Transverse colon (tissue), 4 donors: ENCODE results near the gene FYB1. TPM values are rescaled to one million over a fixed set of nuclear protein-coding genes. Genes with fewer than 3 reads are reported as not detected.
"Not testable (repeated sequence)": the region's sequence is repeated elsewhere in the genome, so short reads cannot be mapped to it uniquely, and the experiment has no call there.

Source experiments
- DNase-seq: peaks from one replicate; pipeline ENCODE4 v3.0.0-alpha.2; 2019
- H3K27ac ChIP-seq, 4 donors: fragments of 200-600 bp; sonication (generic); 2 replicates each; pipeline ENCODE4 v1.5.1; 2016 to 2018; ENCODE audit warnings: inconsistent platforms in 4 of 4
- H3K27me3 ChIP-seq: fragments of 200-600 bp; sonication (generic); 2 replicates; pipeline ENCODE4 v1.5.1; 2017; ENCODE audit warnings: inconsistent platforms
- H3K36me3 ChIP-seq, 4 donors: fragments of 200-600 bp; sonication (generic); 2 replicates each; pipeline ENCODE4 v1.5.1; 2017 to 2019; ENCODE audit warnings: inconsistent platforms in 4 of 4
- H3K4me1 ChIP-seq, 4 donors: fragments of 200-600 bp; sonication (generic); 2 replicates each; pipeline ENCODE4 v1.5.1; 2017 to 2020; ENCODE audit warnings: inconsistent platforms in 4 of 4
- H3K4me3 ChIP-seq, 4 donors: fragments of 200-600 bp; sonication (generic); 1 replicate in 1 of 4; 2 replicates in 3 of 4; pipeline versions ENCODE4 v1.5.1 to v1.6.1; 2017 to 2019; ENCODE audit warnings: inconsistent platforms in 4 of 4
- H3K9me3 ChIP-seq, 2 donors: fragments of 200-600 bp; sonication (generic); 2 replicates each; pipeline ENCODE4 v1.5.1; 2017 to 2019; ENCODE audit warnings: inconsistent platforms in 2 of 2
- EP300 ChIP-seq: sonication (generic); formaldehyde crosslinking; IDR thresholded peaks from one replicate; pipeline ENCODE4 v1.6.1; 2017; ENCODE audit warnings: antibody characterized with exemption, low read depth
- POLR2A ChIP-seq: fragments of 450-650 bp; IDR thresholded peaks from one replicate; pipeline ENCODE4 v1.6.1; 2016; ENCODE audit warnings: antibody characterized with exemption, mild to moderate bottlenecking, moderate library complexity
- POLR2AphosphoS5 ChIP-seq, 3 donors: sonication (generic); formaldehyde crosslinking; IDR thresholded peaks; one replicate each; pipeline ENCODE4 v1.6.1; 2016; ENCODE audit warnings: antibody characterized with exemption in 3 of 3
- WGBS, 2 donors: methylation state at CpG; one replicate each; pipeline ENCODE4 v1.1.5; 2018; ENCODE audit warnings: low coverage in 1 of 2; 5-methylcytosine and 5-hydroxymethylcytosine counted together
- in situ Hi-C, 4 donors: fragments of 200-750 bp; cut with MboI; loops; one replicate each; pipeline versions ENCODE4 v1.15.0 to v1.15.1; 2017; ENCODE audit warnings: low sequenced_read_pairs in 3 of 4, low pct_ligation_motif_present in 1 of 4, low pct_unique_long_range_greater_than_20kb in 1 of 4
- intact Hi-C: fragments of 100-400 bp; cut with DNase I; formaldehyde crosslinking; loops from one replicate; pipeline ENCODE4 v1.15.1; 2023; ENCODE audit warnings: low total_unique reads
- total RNA-seq, 4 donors: library from RNA; depleted of rRNA; stranded (reverse); fragments of >200 nt; gene quantifications; one replicate each; pipeline ENCODE4 v1.1.0, GENCODE V29; 2016
- TF ChIP-seq, protein P1 (sequence below), 5 experiments: fragments of 200-600 bp in 3 of 5; fragments of 450-650 bp in 2 of 5; sonication (generic) in 3 of 5; IDR thresholded peaks; 1 replicate in 2 of 5; 2 replicates in 3 of 5; pipeline ENCODE4 v1.5.1; 2016 to 2017; ENCODE audit warnings: antibody characterized with exemption in 5 of 5, inconsistent platforms in 3 of 5, mild to moderate bottlenecking in 2 of 5, moderate library complexity in 1 of 5

FYB1 gene
- total RNA-seq, 4 donors from 2014 or later = 6.4 to 38.5 (median 17.5) TPM

DNA sequence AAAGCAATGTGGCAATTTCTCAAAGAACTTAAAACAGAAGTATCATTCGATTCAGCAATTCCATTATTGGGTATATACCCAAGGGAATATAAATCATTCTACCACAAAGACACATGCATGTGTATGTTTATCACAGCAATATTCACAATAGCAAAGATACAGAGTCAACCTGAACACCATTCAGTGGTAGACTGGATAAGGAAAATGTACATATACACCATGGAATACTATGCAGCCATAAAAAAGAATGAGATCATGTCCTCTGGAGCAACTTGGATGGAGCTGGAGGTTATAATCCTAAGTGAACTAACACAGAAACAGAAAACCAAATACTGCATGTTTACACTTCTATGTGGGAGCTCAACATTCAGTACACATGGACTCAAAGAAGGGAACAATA is 21.4 kb upstream of the FYB1 start:
- WGBS, 2 donors = 93 to 100% methylated on average over 1 of the region's 1 CpG

DNA sequence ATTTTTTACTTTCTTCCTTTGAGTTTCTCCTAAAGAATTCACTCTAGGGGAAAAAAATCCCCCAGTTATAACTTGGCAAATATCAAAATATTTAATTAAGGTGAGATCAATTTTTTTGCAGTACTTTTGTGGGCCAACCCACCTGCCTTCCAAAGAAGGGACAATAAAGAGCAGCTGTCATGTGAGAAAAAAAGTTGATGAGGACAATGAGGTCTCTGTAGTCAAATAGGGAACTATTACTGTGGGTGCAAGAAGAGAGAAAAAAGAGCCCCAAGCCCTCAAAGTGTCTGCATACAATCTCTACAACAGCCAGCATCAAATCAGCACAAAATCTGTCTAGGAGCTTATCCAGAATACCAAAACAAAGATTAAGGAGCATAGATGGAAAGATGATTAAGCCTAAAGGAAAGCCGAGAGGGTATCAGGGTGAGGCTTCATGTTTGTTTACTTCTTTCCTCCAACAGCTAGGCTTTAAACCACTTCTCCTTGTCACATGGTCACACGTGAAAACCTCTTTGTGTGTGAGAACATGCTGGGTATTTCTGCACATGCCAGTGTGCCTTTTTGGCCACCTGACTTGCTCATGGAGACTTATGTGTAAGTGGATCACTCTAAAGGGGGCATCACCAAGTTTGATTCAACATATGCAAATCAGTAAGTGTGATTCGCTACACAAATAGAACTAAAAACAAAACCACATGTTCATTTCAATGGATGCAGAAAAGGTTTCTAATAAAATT is 19.2 kb upstream of the FYB1 start:
- no peak overlapping the region for H3K27ac ChIP-seq
- DNase-seq = no peak
- TF ChIP-seq POLR2A (no peak), EP300 (no peak), POLR2AphosphoS5 (IDR thresholded peaks at IDR 0.05) (no peak)
- TF ChIP-seq, protein P1, sequence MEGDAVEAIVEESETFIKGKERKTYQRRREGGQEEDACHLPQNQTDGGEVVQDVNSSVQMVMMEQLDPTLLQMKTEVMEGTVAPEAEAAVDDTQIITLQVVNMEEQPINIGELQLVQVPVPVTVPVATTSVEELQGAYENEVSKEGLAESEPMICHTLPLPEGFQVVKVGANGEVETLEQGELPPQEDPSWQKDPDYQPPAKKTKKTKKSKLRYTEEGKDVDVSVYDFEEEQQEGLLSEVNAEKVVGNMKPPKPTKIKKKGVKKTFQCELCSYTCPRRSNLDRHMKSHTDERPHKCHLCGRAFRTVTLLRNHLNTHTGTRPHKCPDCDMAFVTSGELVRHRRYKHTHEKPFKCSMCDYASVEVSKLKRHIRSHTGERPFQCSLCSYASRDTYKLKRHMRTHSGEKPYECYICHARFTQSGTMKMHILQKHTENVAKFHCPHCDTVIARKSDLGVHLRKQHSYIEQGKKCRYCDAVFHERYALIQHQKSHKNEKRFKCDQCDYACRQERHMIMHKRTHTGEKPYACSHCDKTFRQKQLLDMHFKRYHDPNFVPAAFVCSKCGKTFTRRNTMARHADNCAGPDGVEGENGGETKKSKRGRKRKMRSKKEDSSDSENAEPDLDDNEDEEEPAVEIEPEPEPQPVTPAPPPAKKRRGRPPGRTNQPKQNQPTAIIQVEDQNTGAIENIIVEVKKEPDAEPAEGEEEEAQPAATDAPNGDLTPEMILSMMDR (IDR thresholded peaks at IDR 0.05) = no peak

More for the DNA sequence above, 21.4 kb upstream of the FYB1 start:
- Histone ChIP-seq H3K27ac (no peak overlapping the region), H3K27me3 (no peaks in the 10 kb centered on the region), H3K4me3 (no peak overlapping the region), H3K9me3 (peaks cover 0 to 4% of the 10 kb centered on the region in 2 donors), H3K36me3 (no peaks in the 10 kb centered on the region), H3K4me1 (no peaks in the 10 kb centered on the region)
- in situ Hi-C loops (no loop called here), intact Hi-C loops (no loop called here)
- TF ChIP-seq POLR2AphosphoS5 (IDR thresholded peaks at IDR 0.05) = no peak
- TF ChIP-seq EP300 = no peak
- TF ChIP-seq POLR2A = no peak
- TF ChIP-seq, protein P1 (IDR thresholded peaks at IDR 0.05) = no peak
- no peak for DNase-seq

DNA sequence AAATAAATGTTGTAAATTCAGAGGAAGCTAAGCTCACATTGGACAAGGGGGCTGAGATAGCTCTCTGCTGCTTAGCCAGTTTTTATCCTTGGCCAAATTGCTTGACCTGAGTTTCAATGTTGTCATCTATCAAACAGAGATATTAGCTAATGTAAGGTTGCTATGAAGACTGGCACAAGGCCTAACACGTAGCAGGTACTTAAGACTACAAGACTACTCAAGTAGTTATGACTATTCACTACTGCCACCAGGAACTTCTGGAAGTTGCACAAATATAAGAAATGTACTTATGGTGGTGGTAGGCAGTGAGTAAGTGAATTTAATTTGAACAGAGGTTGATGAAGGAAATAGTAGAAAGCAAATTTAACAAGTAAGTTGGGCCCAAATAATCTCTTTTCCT is 17.4 kb upstream of the FYB1 start:
- no peak for TF ChIP-seq EP300
- no peak for TF ChIP-seq POLR2A
- TF ChIP-seq POLR2AphosphoS5 (IDR thresholded peaks at IDR 0.05) = no peak
- TF ChIP-seq, protein P1 (IDR thresholded peaks at IDR 0.05) = no peak
- in situ Hi-C loops (no loop called here), intact Hi-C loops (no loop called here)
- Histone ChIP-seq H3K36me3 (no peaks in the 10 kb centered on the region), H3K27ac (no peak overlapping the region), H3K27me3 (no peaks in the 10 kb centered on the region), H3K4me3 (no peak overlapping the region), H3K9me3 (peaks cover 0 to 4% of the 10 kb centered on the region in 2 donors), H3K4me1 (peaks cover 0 to 4% (median 0%) of the 10 kb centered on the region in 4 donors)
- 75 to 92% methylated on average over 1 of the region's 1 CpG for whole genome bisulfite sequencing, 2 donors
- no peak for DNase-seq

More for the DNA sequence above, 19.2 kb upstream of the FYB1 start:
- Histone ChIP-seq H3K4me3 (no peak overlapping the region), H3K4me1 (no peaks in the 10 kb centered on the region), H3K9me3 (peaks cover 0 to 4% of the 10 kb centered on the region in 2 donors), H3K36me3 (no peaks in the 10 kb centered on the region), H3K27me3 (no peaks in the 10 kb centered on the region)
- in situ Hi-C loops = no loop called here
- 41 to 90% methylated on average over 1 to 3 of the region's 3 CpGs for WGBS, 2 donors
- intact Hi-C loops = no loop called here

DNA sequence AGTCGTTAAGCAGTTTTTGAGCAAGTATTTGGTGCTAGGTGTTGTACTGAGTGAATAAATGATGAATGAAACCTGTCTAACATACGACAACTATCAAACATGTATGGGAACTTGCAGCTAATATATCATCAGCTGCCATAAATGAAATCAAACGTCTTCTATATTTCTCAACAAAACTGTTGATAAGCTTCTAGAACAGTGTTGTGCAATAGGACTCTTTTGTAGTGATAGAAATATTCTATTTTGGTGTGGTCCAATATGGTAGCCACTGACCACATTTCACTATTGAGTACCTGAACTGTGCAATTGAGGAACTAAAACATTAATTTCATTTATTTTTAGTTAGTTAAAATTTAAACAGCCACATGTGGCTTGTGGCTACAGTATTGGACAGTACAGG is 16.3 kb upstream of the FYB1 start:
- peaks cover 0 to 4% (median 0%) of the 10 kb centered on the region in 4 donors for H3K4me1 ChIP-seq
- no peak for DNase-seq
- H3K9me3 ChIP-seq = no peaks in the 10 kb centered on the region
- no peak overlapping the region for H3K27ac ChIP-seq
- no peak for TF ChIP-seq EP300
- TF ChIP-seq, protein P1 (IDR thresholded peaks at IDR 0.05) = no peak
- no peak for TF ChIP-seq POLR2A
- TF ChIP-seq POLR2AphosphoS5 (IDR thresholded peaks at IDR 0.05) = no peak
- no peaks in the 10 kb centered on the region for H3K27me3 ChIP-seq
- in situ Hi-C loops = no loop called here
- H3K36me3 ChIP-seq = no peaks in the 10 kb centered on the region
- WGBS, 2 donors = 68 to 78% methylated on average over 3 of the region's 3 CpGs
- intact Hi-C loops = no loop called here
- no peak overlapping the region for H3K4me3 ChIP-seq

DNA sequence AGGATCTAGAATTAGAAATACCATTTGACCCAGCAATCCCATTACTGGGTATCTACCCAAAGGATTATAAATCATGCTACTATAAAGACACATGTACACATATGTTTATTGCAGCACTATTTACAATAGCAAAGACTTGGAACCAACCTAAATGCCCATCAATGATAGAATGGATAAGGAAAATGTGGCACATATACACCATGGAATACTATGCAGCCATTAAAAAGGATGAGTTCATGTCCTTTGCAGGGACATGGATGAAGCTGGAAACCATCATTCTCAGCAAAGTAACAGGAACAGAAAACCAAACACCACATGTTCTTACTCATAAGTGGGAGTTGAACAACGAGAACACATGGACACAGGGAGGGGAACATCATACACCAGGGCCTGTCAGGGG is 15.1 kb upstream of the FYB1 start:
- 70% methylated on average over 1 of the region's 1 CpG; no CpG with 5 or more reads in 1 of the 2 donors for whole genome bisulfite sequencing, 2 donors
- H3K27ac ChIP-seq, H3K36me3 ChIP-seq, H3K4me3 ChIP-seq, H3K4me1 ChIP-seq, H3K9me3 ChIP-seq, in situ Hi-C loops, DNase-seq, intact Hi-C loops, H3K27me3 ChIP-seq: not testable (repeated sequence)
